Superior temporal gyrus (tissue), 1 donor: ENCODE measurements around the gene YTHDF1.

Source experiments
- DNase-seq: peaks from one replicate; pipeline ENCODE4 v3.0.0-alpha.2; 2016; ENCODE audit errors: extremely low spot score

Gene YTHDF1

DNA sequence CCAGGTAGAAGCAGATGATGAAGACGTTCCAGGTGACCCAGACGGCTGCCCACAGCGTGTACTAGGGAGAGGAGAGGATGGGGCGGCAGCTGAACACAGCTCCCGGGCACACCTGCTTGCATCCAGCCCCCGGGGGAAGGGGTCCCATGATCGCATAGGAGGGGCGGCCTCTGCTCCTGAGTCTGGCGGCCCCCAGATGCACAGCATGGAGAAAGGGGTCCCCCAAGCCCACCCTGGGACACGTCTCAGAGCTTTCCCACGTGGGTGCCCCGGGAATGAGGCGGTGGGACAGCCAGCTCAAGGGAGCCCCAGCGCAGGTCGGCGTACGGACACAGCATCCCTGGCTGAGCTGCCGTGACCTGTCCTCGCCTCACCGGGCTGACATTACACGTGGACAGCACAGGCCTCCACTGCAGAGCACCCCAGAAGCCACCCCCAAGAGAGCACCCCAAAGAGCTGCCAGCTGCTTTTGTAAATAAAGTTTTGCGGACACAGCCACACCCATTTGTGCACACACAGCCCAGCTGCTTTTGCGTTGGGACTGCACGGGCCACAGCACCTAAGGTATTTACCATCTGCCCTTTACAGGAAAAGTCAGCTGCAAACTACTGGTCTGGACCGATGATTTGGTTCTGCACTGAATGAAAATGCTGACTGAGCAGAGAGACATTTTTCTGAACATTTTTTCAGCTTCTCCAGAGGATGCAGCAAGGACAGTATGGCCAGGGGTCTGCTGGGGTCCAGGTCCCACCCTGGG, 33.1 kb upstream of the YTHDF1 start:
- no peak for DNase-seq

DNA sequence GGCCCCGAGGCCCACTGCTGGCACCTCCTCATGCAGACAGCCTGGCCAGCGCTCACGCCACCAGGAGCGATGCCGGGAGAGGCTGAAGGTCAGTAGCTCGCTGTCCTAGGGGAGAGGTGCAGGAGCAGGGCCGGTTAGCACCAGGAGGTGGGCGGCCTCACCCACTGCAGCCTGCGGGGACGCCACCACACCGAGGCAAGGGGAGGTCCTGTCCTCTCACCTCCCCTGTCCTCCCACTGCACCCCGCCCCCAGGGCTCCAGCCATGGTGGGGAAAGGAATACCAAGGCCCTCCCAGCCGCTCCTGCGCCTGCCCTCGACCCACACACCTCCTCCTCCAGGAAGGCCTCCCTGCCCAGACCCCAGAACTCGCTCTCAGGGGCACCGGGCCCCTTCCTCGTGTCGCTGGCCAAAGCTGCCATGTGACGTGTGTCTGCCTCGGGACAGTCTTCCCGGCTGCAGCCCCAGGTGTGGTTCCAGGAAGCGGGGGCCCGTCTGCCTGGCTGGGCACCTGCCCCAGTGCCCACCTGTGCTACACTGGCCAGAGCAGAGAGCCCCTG, 31.8 kb upstream of the YTHDF1 start:
- no peak for DNase-seq

DNA sequence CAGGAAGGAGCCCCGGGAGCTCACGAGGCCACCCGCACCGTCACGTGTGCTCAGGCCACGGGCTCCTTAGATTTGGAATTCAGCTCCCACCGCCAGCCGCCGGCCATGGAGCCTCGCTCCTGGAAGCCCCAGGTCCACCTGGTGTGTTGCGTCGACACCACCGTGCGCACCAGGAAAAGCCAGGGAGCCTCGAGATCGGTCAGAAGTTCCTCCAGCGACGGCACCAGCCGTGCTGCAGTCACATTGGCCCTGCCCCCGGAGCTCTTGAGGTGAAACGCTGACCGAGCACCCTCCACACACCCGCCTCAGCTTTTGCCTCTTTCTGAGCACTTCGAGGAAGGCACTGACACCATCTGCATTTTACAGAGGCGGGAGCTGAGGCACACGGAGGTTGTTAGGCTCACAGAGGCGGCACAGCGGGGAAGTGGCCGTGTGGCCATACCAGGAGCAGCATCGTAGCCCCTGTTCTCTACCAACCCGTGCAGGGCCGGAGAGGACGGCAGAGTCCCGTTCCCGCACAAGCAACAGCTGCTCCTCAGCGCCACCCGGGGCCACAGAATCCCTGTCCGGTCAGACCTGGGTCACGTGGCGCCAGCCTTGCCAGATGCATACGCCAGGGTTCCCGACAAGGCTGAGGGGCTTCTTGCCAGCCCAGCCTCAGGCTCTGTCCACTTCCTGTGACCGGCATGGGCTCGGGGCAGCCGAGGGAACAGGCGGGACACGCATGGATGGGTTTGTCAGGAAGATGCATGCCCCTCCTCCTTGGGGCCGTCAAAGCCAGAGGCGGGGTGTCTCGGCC, 30.8 kb upstream of the YTHDF1 start:
- DNase-seq = no peak

DNA sequence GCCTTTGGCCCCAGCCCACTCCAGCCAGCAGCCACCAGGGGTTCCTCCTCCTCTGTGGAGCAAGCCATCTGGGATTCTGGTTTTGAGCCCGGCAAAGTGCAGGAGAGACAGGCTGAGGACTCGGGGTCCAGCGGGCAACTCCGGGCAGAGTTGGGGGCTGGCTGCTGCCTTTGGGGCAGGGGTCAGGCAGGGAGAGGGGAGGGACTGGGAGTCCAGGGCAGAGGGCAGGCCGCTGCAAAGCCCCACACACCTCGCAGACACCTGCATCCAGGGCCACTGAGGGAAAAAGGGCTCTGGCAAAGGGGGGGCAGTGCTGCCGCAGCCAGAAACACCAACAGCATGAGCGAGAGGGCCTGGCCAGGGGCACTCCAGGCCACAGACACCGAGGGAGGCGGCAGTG, 28.5 kb upstream of the YTHDF1 start:
- no peak for DNase-seq

DNA sequence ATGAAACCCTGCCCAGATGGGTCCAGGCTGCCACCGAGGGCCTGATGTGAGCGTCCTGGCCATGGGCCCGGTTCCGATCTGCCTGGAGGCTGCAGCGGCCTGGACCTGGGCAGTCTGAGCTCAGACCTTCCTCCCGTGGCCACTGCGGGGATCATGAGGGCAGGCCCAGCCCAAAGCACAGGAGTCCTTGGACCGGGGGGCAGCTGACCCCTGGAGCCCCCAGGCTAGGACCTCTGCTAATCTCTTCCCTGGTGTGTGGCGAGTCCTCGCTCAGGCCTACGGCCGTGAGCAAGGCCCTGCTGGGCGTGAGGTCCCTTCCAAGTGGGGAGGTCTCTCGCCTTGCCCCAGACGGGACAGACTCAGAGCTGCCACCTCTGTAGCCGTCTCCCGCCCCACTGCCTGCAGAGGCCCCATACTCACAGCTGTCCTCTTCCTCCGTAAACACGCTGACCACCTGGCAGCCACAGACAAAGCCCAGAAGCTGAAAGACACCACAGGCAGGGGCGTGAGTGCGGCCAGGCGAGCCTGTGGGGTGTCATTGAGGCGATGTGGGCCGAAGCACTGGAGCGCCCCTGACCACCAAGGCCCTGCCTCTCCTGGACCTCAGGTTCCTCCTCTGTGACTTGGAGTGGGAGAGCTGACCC, 27.8 kb upstream of the YTHDF1 start:
- no peak for DNase-seq

DNA sequence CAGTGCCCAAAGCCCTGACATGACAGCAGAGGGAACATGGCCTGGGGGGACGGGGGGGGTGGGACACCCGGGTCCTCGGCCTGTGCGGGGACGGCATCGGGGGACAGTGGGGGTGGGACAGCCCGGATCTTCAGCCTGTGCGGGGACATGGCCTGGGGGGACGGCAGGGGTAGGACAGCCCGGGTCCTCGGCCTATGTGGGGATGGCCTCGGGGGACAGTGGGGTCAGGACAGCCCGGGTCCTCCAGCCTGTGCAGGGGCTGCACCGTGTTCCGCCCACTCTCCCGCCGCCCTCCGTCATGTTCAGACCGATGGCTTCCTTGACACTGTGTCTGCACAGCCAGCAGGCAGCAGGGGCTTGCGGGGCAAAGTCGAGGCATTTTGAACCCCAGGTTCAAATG, 26.8 kb upstream of the YTHDF1 start:
- no peak for DNase-seq

DNA sequence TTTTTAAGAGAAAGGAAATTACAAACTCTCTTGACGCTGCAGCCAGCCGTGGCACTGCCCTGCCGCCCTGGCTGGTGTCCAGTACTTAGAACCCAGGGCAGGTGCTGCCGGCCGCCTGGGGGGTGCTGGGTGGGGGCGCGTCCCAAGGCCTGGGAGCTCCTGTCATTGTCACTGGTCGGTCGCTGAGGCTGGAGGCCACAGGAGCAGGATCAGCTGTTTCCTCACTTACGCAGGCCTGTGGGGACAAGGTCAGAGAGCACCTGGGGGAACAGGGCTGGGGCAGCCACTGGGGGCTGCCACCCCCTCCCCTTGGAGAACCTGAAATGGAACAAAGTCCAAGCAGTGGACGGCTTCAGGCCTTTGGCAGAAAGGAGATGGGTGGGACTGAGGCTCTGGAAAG, 25.3 kb upstream of the YTHDF1 start:
- DNase-seq = no peak

DNA sequence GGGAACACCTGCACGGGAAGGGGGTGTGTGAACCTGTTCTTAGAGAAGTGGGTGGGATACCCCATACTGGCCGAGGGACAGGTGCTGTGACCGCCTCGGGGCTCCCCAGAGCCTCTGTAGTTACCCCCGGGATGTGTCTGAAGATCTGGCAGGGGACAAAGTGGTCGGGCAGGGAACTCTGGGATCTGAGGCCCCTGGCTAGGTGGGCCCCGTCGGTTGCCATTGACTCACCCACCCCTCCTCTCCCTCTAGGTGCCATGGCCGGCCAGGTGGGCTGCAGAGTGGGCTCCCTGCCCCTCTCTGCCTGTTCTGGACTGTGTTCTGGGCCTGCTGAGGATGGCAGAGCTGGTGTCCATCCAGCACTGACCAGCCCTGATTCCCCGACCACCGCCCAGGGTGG, 24.1 kb upstream of the YTHDF1 start:
- no peak for DNase-seq

DNA sequence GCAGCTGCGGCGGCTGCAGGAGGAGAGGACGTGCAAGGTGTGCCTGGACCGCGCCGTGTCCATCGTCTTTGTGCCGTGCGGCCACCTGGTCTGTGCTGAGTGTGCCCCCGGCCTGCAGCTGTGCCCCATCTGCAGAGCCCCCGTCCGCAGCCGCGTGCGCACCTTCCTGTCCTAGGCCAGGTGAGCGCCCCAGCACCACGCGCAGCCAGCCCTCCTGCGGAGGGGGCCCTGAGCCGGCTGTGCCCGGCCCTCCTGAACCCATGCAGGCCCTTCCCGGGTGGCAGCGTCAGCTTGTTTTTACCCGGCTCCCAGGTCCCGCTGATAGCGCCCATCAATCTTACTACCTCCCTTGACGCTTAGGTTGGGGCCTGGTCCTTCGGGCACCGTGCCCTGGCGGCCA, 23.5 kb upstream of the YTHDF1 start:
- no peak for DNase-seq

DNA sequence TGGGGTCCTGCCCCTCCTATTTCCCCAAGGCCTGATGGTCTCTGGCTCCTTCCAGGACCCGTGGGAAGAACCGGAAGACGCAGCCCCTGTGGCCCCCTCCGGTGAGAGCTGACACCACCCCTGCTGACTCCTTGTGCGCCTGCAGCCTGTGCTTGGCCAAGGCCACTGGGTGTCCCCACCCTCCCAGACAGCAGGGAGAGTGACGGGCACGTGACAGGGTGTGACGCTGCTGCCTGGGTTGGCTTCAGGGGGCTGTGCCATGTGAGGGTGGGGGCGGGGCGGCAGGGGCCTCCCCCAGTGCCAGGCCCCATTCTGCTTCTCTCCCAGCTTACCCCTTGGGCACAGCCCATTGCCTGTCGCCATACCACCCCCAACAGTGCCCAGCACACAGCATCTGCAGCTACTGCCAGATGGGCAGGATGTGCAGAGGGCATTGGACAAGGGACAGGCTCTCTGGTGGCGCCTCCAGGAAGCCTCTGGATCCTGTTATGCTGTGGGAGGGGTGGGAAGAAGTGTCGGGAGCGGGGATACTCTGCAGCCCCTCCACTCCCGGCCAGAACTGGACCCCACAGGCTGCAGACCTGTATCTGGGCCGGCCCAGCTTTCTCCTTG, 22.7 kb upstream of the YTHDF1 start:
- DNase-seq = no peak

DNA sequence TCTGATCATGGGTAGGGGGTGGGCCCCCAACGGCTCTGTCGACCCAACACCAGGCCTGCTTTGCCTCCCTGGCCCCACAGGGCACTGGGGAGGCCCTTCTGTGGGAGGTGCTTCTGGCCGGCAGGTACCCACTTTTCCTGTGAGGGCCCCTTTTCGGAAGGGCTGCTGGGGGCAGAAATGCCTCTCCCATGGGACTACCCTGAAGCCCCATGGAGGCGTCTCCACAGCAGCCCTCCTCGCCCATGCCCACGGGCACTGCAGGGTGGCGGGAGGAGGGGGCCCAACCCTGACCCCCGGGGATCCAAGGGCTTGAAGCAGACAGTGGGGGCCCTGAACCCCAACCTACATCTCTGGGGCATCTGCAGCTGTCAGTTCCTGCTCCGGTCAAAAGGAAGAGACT, 22.1 kb upstream of the YTHDF1 start:
- DNase-seq = no peak

DNA sequence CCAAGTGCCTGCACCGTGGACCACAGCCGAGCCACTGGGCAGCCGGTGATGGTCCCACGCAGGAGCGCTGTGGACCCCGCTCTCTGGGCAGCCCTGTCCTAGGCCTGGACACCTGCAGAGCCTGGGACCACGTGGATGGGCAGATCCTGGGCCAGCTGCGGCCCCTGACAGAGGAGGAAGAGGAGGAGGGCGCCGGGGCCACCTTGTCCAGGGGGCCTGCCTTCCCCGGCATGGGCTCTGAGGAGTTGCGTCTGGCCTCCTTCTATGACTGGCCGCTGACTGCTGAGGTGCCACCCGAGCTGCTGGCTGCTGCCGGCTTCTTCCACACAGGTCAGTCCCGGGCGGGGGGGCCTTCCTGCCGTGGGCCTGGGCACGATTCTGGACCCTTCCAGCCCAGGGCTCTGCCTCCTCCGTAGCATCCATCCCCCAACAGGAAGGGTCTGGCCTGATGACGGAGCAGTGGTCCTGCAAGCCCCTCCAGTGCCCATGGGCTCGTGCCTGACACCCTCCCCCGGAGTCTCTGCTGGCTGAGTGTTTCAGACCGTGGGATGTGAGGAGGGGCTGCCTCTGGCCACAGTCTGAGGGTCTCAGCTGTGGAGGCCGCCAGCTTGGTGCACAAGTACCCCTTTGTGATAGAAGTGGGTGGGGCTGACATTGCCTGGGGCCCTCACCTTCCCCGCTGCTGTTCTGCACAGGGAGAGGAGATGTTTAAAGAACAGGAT, 20.3 kb upstream of the YTHDF1 start:
- DNase-seq = no peak

DNA sequence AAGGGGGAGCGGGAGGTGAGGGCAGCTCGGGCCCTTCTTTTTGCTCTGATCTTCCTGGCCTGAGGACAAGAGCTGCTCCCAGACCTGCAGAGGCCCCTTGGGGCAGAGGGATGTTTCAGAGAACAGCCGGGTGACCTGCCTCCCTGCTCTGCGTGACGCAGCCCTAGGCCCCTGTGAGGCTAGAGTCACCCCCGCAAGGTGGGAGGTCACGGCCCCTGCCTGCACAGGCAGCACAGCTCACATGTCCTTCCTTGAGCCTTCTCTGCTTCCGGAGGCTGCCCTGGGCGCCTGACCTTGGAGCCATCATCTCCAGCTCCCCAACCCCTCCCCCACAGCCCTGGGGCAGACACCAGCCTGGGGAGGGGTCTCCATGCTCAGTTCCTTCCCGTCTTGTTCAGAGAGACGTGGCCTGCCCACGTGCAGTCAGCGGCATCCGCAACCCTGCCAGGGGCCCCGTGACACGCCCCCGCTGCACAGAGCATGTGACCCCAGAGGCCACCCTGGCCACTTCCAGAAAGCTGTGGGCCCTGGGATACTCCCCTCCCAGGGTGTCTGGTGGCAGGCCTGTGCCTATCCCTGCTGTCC, 19.6 kb upstream of the YTHDF1 start, which contains the start of gene BIRC7:
BIRC7 (plus strand) TSS at position 507 of the 585 bp plus-strand sequence. CDS start 192 bp downstream, outside the sequence.
- DNase-seq = no peak

DNA sequence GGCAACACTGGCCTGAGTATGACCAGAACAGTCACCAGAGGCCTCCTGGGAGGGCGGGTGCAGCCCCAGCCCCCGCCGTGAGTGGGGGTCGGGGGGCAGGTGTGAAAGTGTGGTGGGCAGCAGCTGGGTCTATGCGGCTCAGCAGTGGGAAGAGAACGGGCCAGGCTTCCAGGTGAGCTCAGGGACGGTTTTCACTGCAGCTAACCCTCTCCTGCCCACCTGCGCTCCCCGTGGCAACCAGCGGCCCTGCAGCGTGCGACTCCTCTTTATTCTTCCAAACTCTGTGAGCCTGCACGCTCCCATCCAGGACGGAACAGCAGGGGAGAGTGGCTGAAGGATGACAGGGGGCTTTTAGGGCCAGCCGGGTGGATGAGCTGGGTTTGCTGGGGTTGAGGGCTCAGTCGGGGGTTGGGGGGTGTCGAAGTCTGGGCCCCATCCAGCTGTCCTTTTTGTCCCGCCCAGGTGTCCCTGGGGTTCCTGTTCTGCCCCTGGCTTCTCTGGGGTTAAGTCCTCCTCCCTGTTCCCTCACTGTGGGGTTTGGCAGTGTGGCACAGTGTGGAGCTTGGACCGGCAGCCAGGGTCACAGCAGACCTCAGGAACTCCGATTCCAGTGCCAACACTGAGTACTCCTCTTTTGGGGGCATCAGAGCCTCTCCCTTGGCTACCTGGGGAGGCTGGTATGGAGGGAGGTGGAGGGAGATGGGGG, 18.9 kb upstream of the YTHDF1 start:
- DNase-seq = no peak

DNA sequence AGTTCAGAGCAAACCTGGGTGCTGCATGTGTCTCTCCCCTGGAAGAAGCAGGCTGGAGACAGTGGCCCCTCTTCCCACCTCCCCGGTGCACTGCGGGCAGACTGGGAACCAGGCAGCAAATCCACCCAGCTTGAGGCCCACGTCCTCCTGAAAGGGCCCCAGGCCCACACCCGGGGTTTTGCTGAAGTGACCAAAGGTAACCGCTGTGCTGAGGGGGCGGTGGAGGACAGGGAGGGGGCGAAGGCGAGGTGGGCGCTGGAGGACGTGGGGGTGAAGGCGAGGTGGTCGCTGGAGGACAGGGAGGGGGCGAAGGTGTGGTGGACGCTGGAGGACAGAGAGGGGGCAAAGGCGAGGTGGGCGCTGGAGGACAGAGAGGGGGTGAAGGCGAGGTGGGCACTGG, 18.0 kb upstream of the YTHDF1 start:
- DNase-seq = no peak

DNA sequence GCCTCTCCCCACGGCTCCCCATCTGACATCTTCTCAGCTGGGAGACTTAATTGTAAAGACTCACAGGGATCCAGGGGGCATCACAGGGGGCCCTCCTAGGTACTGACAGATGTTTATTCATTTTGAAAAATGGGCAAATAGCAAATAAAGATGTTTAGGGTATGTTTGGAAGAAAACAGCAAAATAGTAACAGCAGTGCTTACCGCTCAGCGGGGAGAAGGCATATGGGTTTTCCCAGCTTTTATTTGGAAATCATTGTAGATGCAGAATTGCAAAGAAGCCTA, 17.1 kb upstream of the YTHDF1 start:
- no peak for DNase-seq

DNA sequence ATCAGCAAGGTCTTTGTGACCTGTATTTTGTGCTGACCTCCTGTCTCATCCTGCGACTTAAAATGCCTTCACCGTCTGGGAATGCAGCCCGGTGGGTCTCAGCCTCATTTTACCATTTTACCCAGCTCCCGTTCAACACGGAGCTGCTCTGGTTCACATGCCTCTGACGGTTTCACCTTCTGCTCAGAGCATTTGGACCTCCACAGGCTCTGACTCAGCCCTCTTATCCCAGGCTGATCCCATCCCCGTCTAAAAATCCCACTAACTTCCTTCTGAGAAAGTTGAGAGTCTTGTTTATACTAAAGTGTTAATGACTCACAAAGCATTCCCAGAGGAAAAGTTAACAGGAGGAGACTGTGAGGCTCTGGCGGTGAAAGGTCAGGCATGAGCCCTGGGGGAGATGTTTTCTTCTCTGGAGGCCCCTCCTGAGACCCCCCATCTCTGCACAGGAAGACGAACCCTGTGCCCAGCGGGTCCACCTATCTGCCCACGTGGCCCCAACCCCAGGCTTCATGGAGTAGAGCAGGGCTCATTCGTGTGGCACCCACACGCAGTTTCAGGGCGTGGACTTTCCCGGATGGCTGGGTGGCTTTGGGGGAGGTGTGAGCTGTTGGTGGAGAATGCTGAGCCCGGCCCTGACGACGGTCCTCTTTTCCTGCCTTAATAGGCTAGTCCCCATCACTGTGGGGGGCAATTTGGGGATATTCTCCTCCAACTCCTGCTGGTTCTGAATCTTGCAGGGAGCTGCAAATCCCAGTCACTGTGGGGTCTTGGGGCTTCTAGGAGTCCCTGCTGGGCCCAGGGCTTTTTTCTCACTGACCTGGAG, 16.5 kb upstream of the YTHDF1 start:
- DNase-seq = no peak

DNA sequence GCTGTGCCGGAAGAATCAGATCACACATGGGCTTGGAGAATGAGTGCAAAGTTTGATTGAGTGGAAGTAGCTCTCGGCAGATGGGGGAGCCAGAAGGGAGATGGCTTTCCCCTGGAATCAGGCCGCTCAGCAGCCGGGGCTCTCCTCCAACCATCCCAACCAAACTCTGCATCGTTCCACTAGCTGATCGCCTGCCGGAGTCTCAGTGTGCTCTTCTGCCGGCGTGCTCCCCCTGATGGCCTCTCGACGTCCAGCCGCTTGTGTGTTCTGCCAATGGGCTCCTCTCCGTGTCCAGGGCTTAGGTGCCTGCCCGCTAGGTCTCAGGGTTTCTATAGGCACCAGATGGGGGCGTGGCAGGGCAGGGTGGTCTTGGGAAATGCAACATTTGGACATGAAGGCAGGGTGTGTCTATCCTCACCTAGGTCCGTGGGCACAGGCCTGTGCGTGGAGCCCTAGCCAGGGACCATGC, 14.9 kb upstream of the YTHDF1 start:
- DNase-seq = peak; percentile 69

DNA sequence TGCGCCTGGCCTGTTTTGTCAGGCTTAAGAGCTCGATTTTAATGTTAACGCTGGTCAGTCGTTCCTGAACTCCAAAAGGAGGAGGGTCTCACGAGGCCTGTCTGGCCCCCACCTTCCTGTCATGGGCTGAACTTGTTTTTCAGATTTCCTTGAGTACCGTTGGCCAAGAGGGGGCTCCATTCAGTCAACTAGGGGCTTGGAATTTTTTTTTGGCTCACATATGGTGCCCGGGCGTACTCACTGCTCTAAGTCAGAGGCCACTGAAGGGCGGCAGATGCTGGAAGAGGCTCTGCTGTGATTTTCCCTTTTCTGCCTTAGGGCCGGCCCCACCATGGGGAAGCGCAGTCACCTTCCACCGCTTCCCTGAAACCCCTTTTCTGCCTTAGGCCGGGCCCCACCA, 12.9 kb upstream of the YTHDF1 start:
- no peak for DNase-seq

DNA sequence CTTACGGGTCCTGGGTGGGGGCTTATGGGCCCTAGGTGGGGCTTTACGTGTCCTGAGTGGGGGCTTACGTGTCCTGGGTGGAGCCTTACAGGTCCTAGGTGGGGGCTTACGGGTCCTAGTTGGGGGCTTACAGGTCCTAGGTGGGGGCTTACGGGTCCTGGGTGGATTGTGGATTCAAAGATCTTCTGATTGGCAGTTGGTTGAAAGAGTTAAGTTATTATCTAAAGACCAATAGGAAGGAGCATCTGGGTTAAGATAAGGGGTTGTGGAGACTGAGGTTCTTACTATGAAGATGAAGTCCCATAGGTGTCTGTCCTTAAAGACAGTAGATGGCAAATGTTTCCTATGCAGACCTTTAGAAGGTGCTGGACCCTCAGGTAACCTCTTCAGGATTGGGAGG, 11.3 kb upstream of the YTHDF1 start:
- DNase-seq = no peak
